KOPT-K1 (cell line): ENCODE measurements around the gene RRBP1.

ENCODE experiments used
- H3K27ac ChIP-seq: fragments of 200-600 bp; sonication (generic); 2 replicates; pipeline ENCODE4 v1.5.1; 2016; ENCODE audit warnings: antibody characterized with exemption, mild to moderate bottlenecking, low read depth, low read length; ENCODE audit not compliant: poor library complexity, severe bottlenecking
- H3K36me3 ChIP-seq: fragments of 200-600 bp; sonication (generic); 2 replicates; pipeline ENCODE4 v1.5.1; 2017; ENCODE audit warnings: antibody characterized with exemption, mild to moderate bottlenecking, low read length, moderate library complexity; ENCODE audit not compliant: insufficient read depth
- H3K9me3 ChIP-seq: fragments of 200-600 bp; sonication (generic); 2 replicates; pipeline ENCODE4 v1.5.1; 2017; ENCODE audit warnings: antibody characterized with exemption, low read length, mild to moderate bottlenecking; ENCODE audit not compliant: insufficient read depth, poor library complexity, severe bottlenecking

Gene RRBP1

DNA sequence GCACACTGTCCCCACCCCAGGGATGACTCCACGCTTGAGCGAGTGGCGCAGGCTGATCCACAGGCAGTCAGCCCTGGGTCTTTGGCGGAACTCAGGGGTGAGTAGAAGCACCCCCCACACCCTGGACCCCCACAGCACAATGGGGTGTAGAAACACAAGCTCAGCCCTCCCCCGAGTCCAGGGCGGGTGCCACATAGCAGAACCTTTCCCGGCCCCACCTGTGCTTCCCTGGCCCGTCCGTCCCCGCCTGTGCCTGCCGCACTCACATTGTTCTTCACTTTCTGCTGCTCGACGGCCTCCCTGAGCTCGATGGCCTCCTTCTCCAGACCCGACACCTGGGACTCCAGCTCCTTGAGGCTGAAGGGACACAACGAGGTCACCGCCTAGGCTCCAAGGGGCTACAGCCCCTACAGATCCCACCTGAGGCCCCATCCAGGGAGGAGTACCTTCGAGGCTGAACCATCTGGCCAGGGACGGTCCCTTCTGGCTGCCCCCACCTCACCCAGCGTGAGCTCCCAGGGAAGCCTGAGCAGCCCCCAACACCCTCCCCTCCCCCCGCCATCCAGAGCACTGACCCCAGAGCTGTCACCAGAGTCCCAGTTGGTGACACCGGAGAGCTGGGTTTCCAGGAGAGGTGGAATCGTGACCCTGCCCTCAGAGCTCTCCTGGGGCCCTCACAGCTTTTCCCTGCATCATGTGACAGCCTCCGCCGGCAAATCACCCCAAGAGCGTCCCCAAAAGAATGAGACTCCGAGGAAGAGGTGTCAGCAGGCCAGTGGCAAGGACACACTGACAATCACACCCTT, 56.6 kb downstream of the RRBP1 start:
- Histone ChIP-seq H3K27ac (no peak overlapping the region), H3K36me3 (peaks cover 86% of the 10 kb centered on the region), H3K9me3 (no peaks in the 10 kb centered on the region)

DNA sequence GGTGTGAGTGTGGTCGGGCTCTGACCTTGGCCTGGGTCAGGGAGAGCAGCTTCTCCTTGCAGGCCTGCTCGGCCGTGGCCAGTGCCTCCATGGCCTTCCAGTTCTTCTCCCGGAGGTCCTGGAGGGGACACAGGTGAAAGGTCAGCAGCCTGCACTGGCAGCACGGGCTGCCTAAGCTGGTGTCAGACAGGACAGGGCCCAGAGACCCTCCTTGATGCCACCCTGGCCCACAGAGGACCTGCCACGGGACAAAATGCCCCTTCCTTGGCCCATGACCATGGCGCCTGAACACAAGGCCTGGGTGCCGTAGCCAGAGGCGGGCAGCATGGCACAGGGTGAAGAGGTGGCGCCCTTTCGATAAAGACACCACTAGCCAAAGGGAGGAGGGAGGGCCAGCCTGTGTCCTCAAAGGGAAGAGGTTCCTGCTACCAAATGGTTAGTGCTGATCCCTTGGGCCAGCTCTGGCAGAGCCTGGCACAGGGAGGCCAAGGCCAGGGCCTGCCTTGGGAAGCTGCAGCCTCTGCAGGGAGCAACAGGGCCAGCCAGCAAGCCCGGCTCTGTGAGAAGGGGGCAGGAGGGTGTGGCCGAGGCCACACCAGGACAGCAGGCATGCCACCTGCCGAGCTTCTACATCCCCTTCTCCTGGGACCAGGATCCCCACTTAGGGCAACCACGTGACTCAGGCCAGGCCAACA, 57.3 kb downstream of the RRBP1 start:
- Histone ChIP-seq H3K27ac (no peak overlapping the region), H3K36me3 (peaks cover 86% of the 10 kb centered on the region)

DNA sequence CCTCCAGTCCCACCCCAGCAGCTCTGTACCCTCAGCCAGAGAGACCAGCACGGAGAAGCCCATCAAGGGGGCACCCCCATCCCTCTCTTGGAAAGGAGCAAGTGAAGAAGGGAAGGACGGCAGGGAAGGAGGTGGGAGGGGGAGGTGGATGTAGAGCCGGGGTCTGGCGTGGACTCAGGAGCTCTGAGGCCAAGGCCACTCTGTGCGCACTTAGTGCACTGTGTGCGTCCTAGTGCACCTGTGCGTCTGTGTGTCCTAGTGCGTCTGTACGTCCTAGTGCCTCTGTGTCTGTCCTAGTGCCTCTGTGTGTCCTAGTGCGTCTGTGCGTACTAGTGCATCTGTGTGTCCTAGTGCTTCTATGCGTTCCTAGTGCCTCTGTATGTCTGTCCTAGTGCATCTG, 58.0 kb downstream of the RRBP1 start:
- Histone ChIP-seq H3K36me3 (peaks cover 86% of the 10 kb centered on the region), H3K27ac (no peak overlapping the region)

More for the DNA sequence above, 57.3 kb downstream of the RRBP1 start:
- H3K9me3 ChIP-seq: no peaks in the 10 kb centered on the region

DNA sequence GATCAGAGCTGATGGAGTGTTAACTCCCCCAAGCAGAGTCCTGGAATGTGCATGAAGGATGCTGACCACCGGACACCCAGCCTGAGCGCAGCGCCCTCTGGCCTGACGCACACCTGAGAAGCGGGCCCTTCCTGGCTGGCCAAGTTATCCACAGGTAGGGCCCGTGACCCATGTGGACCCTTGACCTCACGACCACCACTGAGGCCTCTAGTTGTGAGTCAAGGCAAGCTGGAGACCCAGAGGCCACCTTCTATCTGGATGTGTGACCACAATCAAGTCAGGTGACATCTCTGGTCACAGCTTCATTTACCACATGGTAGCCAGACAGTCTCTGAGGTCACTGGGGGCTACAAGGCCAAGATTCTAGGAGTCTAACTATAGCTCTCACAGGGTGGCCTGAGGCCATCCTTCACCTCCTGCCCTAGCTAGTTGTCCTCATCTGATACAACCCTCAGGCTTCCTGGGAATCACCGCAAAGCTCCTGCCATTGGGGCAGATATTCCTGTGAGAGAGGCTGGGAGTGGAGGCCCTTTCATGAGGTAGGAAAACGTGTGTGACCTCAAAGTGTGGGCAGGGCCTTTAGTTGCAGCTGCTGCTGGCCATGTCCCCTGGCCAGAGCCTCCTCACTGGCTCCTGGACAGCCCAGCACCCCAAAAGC, 59.1 kb downstream of the RRBP1 start:
- Histone ChIP-seq H3K27ac (no peak overlapping the region), H3K9me3 (no peaks in the 10 kb centered on the region), H3K36me3 (peaks cover 87% of the 10 kb centered on the region)

More for the DNA sequence above, 58.0 kb downstream of the RRBP1 start:
- no peaks in the 10 kb centered on the region for H3K9me3 ChIP-seq

DNA sequence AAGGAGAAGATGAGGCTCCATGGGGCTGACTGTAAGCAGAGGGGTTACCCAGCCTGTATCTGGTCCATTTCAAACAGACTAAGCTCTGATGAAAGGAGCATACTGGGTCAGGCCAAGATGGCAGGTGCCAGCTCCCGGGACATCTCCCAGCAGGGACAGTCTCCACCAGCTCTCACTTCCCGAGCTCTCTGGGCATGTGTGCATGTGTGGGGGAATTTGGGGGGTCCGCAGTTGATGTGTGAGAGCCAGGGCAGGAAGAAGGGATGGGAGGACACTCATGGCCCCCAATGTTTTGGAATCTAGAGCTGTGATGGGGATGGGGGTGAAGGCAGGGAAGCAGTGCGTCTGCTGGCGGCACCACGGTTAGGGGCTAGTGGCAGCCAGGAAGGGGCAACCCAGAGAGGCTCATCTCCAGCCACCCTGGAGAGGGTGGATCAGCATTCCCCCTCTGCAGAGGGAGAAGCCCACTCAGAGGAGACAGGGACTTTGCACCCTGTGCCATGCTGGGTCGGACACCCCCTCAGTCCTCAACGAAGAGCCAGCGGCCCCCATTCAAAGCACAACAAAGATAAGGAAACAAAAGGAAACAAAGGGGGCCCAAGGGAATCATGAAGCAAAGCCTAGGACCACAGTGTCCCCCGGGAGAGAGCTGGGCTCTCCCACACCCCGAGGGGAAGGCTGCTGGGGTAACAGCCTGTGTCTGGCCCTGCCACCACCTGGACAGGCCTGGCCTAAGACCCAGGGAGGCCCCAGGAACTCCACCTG, 59.8 kb downstream of the RRBP1 start:
- Histone ChIP-seq H3K36me3 (peaks cover 87% of the 10 kb centered on the region), H3K9me3 (no peaks in the 10 kb centered on the region), H3K27ac (no peak overlapping the region)

DNA sequence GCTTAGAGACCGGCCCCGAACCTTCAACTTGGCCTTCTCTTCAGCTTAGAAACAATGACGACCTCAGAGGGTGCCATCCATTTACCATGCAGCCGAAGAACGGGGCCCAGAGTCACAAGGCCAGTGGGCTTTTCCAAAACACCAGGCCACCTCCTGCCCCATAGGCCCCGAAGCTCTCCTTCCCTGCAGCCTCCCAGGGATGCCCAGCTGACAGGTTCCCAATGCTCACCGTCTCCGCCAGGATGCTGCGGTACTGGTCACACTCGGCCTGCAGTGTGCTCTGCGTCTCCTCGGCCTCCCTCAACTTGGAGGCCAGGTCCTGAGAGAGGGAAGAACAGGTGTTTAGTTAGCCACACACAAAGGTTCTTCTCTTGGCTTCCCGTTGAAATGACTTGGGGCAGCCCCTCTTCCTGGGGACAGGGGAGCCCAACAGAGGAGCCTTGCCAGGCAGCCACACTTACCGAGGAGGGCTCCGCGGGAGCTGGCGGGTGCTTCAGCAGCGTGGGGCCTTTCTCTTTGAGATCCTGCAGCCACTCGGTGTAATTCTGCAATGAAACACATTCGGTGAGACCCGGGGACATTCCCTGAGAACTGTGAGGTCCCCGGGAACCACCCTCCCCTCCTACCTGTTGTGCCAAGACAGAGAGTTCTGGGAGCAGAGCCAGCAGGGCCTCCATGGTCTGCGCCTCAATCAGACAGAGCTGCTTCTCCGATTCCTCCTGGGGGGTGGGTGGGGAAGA, 60.6 kb downstream of the RRBP1 start:
- Histone ChIP-seq H3K27ac (no peak overlapping the region), H3K9me3 (no peaks in the 10 kb centered on the region), H3K36me3 (peaks cover 87% of the 10 kb centered on the region)

DNA sequence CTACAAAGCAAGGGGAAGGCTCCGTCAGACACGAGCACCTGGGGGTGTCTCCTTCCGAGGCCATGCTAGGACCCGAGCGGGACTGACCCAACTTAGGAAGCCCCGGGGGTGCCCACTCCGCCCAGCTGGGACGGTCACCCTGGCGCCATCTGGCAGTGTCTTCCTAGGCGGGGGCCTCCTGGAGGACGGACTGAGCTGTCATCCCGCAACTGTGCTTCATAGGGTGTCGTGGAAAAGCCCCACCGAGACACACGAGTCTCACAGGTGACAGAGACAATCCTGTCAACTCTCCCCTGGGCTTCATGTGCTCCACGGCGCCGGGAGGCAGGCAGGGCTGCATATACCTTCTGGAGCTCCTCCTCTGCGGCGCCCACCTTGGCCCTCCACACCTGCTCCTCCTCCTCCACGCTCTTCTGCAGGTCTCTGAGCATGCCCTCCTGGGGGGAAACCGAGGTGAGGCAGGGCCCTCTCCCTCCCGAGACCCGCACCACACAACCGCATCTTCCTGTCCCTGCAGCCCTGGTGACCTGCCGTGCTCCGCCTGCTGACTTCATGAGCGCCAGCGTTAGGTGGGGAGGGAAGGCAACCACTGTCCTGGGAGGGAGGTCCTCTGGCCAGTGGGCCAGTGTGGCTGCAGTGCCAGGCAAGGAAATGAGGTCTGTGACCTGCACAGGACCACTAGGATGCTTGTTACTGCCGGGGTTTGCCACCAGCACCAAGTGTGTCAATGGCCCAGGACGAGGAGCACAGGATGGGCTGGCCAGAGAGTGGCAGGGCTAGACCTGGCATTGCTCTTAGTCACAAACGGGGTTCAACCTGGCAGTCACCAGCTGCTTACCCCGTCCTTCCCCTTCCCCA, 61.4 kb downstream of the RRBP1 start:
- H3K36me3 ChIP-seq: peaks cover 92% of the 10 kb centered on the region
- no peaks in the 10 kb centered on the region for H3K9me3 ChIP-seq
- no peak overlapping the region for H3K27ac ChIP-seq

DNA sequence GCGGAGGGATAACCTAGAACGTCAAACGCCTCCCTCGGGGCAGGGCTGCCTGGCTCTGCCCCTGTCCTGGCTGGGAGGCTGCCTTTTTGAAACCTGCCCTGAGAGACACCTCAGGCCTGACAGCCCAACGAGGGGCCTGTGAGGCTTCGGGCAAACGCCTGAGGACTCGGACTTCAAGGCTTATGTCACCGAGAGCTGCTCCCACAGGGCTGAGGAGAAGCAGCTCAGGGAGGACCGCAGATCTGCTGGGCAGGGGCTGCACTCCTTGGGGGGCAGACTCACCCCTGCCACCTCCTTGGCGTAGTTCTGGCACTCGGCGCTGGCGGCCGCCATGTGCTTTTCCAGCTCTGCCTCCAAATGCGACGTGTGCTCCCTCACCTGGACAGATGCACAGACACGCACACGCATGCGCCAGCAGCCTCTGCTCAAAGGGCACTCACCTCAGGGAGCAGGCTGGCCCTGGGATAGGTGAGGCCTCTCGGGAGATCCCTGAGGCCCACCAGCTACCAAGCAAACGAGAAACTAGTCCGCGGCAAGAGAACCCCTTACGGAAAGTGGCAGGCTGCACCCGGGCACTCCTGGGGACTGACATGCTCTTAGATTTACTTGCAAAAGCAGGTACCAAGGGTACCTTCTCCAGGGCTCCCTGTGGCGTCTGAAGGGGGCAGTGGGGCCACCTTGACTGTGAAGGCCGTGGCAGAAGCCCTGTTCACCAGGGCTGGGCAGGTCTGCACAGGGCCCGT, 62.5 kb downstream of the RRBP1 start:
- Histone ChIP-seq H3K9me3 (no peaks in the 10 kb centered on the region), H3K27ac (no peak overlapping the region), H3K36me3 (peaks cover 96% of the 10 kb centered on the region)

DNA sequence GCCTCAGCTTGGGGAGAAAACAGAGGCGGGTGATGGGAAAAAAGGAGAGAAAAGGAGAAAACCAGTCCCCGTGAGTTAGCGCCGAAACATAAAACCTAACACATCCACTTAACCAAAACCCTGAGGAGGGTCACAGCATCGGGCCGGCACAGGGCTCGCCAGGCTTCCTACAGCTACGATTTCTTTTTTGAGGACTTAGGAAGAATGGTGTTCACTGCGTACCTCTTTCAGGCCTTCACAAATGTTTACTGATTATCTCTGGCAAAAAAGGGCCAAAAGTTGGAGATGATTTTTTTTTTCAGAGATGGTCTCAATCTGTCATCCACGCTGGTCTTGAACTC, 63.4 kb downstream of the RRBP1 start:
- peaks cover 96% of the 10 kb centered on the region; the same call in 1 of the 2 replicates for H3K36me3 ChIP-seq
- H3K27ac ChIP-seq: no peak overlapping the region
- no peaks in the 10 kb centered on the region for H3K9me3 ChIP-seq

DNA sequence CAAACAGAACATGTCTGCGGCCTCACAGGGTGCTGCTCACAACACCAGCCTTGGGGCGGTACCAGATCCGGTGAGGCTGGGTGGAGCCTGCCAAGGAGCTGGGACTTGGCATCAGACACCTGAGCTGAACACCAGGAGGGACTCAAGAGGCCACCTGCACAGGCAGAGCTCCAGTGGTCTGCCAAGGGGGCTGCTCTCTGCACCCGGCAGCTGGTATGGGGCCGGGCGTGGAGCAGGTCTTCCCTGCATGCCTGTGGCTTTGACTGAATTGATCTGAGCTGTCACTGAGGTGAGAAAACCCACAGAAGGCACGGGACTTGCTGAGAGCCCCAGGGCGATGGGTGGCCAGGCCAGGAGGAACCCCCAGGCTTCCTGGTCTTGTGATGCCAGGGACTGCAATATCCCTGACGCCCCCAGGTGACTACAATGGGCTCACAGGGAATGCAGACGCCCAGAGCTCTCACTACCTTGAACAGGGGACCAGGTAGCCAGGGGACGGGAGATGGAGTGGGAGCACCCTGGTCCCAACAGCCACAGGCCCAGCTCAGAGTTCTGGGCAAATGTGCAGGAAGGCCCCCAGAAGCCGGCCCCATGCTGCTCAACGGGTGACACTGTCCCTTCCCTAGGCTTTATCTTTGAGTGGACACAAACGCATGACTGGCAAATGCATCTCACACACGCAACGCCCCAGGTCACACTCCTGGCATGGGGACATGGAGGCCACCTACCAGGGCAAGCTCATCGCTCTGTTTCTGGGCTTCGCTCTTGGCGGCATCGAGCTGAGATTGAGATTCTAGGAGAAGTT, 64.0 kb downstream of the RRBP1 start:
- no peak overlapping the region for H3K27ac ChIP-seq
- no peaks in the 10 kb centered on the region for H3K9me3 ChIP-seq
- peaks cover 90% of the 10 kb centered on the region; the same call in 1 of the 2 replicates for H3K36me3 ChIP-seq

DNA sequence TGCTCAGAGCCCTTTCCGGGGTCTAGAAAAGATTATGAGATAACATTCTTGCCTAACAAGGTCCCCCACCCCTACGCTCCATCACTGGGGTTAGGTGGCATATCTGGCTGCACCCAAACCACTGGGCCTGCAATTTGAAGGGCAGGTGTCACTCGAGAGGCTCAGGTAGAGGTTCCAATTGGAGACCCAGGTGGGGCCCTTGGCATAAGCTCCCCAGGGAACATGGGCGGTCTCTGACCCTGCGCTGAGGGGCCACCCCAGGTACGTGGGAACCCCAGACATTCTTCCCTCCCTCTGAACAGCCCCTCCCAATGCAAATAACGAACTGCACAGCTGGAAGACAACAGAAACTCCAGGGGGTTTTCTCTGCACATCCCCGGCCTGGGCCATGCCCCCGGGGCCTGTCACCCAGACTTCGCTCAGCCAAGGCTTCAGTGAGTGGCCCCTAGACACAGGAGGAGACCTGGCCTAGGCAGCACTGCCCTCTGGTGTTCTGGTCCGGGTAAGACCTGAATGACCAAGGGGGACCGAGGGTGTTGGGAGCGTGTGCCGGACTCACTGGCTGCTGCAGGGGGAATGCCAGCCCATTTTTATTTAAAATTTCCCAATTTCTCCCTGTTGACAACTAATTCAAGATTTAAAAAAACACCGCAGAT, 64.7 kb downstream of the RRBP1 start:
- peaks cover 83% of the 10 kb centered on the region; the same call in 1 of the 2 replicates for H3K36me3 ChIP-seq
- H3K27ac ChIP-seq: no peak overlapping the region
- no peaks in the 10 kb centered on the region for H3K9me3 ChIP-seq
